ENCODE data around the gene SLC16A1.
A peak's percentile ranks its signal among the peaks of the same experiment; 100 is the strongest.
"Not testable (repeated sequence)": the region's sequence is repeated elsewhere in the genome, so short reads cannot be mapped to it uniquely, and the experiment has no call there.

Gene SLC16A1, protein sequence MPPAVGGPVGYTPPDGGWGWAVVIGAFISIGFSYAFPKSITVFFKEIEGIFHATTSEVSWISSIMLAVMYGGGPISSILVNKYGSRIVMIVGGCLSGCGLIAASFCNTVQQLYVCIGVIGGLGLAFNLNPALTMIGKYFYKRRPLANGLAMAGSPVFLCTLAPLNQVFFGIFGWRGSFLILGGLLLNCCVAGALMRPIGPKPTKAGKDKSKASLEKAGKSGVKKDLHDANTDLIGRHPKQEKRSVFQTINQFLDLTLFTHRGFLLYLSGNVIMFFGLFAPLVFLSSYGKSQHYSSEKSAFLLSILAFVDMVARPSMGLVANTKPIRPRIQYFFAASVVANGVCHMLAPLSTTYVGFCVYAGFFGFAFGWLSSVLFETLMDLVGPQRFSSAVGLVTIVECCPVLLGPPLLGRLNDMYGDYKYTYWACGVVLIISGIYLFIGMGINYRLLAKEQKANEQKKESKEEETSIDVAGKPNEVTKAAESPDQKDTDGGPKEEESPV

DNA sequence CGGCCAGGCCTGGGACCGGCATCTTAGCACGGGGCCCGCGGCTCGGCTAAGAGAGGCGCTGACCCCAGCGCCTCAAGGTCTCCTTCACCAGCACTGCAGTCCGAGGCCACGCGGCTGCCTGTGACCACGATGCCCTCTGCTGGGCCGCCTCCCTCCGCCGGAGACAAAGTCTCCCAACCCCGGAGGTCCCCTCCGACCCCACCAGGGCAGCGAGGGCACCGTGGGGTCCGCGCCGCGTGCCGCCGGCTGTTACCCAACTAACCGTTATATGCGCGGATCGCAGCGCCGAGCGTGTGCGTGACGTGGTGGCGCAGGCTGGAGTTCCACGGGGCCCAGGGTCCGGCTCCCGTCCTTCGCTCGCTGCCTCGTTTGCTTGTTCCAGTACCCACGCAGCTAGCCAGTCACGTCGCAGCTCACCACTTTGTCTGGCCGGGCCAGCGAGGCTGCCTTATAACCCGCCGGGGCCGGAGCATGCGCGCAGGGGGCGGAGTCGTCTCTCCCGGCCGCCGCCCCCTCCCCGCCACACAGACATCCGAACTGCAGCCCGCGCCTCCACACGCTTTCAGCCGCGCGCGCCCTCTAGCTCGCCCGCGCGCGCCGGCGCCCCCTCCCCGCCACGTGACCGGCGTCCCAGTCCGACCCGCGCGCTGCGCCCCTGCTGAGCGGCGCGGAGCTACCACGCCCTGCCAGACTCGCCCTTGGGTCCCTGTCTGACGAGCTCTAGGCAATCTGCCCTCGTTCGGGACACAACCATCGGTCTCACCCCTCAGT lies at the start of gene SLC16A1:
Gene SLC16A1, minus strand, starts transcription at position 424 of the 771 bp plus-strand sequence. CDS start 26,888 bp downstream, outside the sequence.
- peak; percentile 93 for DNase-seq (ENCODE audit: low read depth)

DNA sequence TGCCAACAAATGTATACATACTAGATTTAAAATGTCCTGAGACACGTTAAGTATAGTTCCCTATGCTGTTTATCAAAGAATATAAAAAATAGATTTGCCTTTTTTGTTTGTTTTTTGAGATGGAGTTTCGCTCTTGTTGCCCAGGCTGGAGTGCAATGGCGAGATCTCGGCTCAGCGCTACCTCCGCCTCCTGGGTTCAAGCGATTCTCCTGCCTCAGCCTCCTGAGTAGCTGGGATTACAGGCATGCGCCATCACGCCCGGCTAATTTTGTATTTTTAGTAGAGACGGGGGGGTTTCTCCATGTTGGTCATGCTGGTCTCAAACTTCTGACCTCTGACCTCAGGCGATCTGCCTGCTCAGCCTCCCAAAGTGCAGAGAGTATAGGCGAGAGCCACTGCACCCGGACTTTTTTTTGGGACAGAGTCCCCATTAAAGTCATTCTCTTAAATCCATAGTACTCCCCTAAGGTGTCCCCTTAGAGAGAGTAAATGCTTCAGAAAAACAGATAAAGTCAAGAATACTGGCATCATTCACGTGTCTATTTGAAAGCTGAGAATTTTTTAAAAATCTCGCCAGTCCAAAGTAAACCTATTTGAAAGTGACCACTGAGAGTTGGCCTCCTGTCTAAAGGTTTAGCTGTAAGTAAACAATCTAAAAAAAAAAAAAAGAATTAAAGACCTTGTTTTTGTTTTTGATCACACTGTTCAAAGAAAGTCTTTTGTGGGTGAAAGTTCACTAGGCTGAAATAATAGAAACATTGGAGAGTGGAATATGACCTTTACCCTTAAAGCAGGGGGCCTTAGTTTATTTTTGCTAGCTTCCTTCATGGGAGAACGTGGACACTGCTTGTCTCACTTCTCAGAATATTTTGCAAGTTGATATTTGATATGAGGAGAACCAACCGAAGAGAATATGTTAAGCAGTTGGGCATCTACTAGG lies 48.0 kb upstream of the SLC16A1 start:
- DNase-seq (ENCODE audit: low read depth), result no peak

DNA sequence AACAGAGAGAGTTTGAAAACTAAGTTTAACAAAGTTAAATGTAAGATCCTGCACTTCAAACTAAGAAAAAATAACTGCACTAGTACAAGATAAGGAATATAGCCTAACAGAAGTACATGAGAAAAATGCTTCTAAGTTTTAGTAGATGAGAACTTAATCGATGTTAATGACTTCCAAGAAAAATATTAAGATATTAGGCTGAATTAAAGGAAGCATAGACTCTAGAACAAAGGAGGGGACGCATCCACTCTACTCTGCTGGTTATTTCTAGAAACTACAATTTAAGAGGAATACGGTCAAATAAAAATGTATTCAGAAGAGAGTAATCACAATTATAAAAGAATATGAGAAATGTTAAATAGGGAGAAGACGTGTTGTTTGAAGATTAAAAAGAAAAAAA lies 46.3 kb upstream of the SLC16A1 start:
- no peak for DNase-seq (ENCODE audit: low read depth)

DNA sequence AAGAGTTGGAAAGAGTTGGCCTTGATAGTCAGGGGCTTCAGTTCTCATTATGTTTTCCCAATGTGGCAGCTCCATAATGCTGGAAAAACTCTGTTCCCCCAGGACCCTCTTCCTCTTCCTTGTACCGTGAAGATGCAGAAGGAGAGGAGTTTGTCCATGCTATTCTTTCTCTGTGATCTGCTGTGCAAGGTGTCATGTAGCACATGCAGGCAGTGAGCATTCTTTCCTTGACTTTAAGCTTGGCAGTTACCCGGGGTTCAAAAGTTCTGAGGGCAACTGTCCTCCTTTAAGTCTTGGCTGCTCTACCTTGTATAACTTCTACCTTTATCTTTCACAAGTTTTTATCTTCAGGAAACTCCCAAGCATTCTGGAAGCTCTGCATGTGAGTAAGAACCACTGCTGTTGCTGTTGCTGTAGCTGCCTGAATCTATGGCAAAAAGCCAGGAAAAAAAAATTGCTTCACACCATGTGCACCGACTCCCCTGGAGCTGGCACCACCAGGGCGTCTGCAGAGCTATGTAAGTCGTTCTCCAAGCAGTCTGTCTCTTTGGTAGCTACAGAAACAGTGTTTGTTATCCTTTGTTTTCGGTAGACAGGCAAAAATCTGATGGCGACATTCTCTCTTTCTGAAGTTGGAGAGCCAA lies 42.7 kb upstream of the SLC16A1 start:
- DNase-seq (ENCODE audit: low read depth), result no peak

DNA sequence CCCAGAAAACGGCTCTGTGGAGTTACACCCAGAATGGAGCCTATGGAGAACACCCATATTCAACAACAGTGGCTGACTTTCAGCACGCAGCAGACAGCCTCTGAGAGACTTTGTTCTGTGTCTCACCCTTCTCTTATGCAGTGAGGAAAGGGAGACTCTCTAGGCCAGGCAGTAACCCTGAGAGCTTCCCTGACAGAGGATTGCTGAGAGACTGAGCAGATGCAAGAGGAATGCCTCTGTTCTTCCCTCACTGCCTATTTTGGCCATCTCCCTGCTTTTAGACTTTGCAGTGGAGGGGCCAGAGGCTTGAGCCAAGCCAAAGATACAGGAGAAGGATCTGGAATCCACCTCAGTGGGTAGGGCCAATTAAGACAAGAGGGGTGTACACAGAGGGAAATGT lies 41.8 kb upstream of the SLC16A1 start:
- no peak for DNase-seq (ENCODE audit: low read depth)

DNA sequence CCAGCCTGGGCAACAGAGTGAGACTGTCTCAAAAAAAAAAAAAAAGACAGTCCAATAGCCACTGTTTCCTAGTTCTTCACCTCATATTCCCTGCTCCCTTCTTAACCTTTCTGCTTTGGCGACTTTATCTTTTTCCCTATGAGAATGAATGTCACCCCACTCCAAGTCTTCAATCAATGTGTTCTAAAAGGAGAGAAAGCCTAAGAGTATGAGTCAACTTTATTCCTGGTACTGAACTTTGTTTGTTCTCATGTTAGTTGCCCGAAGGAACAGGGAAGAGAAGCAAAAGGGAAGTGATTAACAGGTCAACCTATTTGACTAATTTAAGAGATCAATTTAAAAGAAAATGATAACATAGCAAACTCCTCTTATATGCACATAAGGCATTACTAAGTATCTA lies 39.9 kb upstream of the SLC16A1 start:
- DNase-seq (ENCODE audit: low read depth), result no peak

DNA sequence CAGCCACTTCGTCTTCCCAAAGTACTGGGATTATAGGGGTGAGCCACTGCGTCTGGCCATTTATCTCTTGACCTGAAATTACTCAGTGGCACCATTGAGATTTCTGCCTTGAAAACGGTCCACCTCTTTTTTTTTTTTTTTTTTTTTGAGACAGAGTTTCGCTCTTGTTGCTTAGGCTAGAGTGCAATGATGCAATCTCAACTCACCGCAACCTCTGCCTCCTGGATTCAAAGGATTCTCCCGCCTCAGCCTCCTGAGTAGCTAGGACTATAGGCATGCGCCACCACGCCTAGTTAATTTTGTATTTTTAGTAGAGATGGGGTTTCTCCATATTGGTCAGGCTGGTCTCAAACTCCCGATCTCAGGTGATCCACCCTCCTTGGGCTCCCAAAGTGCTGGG lies 39.0 kb upstream of the SLC16A1 start:
- DNase-seq (ENCODE audit: low read depth), result not testable (repeated sequence)

DNA sequence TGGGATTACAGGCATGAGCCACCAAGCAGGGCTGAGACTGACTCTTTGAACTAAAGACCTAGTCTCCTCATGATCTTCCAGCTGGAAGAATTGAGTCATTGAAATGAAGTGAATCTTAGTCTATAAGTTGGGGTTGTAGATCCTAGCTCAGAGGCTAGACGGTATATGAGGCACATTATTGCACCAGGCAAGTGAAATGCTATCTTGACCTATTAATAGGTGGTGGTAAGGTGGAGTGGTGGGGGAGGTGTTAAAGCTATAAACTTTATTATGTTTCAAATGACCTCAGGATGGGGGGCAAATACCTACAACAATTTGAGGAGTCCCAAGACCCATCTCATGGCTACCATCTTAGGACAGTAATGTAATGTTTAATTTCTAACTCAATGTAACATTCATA lies 36.8 kb upstream of the SLC16A1 start:
- DNase-seq (ENCODE audit: low read depth), result no peak

DNA sequence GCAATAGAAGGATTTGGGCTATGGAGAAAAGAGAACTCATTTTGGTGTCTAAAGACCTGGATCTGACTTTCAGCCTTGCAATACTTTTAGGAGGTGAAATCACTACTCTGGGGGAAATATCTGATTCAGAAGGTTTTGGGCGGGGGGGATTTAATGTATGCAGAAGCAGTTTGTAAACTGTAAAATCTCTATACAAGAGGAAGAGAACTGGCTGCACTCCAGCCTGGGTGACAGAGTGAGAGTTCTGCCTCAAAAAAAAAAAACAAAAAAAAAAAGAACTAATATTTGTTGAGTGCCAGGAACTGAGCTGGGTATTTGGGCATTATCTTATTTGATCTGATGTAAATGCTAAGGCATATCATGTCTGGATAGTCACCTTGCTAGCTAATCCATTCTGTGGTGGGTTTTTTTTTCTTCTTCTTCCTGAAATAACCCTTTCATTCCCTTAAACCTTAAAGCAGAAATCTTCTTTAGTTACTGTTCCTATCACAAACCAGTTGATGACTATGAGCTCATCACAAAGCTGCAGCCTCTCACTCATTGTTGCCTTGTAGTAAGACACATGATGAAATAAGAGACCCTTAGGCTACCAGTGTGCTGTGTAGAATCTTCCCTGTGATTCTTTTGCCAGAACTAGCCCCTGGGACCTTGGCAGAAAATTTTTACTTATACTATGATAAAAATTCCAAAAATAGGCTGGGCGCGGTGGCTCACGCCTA lies 35.6 kb upstream of the SLC16A1 start:
- no peak for DNase-seq (ENCODE audit: low read depth)

DNA sequence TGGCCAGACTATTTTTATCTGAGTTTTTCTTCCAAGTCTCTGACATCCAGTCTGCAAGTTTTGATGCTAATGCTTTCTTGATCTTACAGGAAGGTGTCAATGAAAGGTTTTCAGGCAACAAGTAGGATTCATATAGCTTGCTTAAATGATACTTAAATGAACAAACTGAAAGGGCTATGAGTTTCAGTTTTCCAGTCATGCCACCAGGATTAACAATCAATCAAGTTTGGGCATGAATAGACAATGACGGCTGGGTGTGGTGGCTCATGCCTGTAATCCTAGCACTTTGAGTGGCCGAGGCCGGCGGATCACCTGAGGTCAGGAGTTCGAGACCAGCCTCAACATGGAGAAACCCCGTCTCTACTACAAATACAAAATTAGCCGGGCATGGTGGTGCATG lies 34.3 kb upstream of the SLC16A1 start:
- DNase-seq (ENCODE audit: low read depth), result no peak

DNA sequence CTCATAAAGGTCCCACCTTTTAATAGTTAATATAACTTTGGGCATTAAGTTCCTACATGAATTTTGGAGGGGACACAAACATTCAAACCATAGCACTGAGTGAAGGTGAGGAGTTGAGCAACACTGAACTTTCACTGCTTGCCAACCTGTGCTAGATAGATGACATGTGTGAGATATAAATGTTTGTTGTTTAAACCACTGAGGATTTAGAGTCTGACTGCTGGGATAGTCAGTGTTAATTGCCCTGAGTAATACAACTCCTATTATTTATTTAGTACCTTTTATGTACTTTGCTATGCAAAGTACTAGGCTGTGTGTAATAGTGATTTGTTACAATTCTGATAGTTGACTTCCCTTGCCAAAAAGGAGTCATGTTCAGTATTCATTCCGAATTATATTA lies 32.4 kb upstream of the SLC16A1 start:
- DNase-seq (ENCODE audit: low read depth), result no peak

DNA sequence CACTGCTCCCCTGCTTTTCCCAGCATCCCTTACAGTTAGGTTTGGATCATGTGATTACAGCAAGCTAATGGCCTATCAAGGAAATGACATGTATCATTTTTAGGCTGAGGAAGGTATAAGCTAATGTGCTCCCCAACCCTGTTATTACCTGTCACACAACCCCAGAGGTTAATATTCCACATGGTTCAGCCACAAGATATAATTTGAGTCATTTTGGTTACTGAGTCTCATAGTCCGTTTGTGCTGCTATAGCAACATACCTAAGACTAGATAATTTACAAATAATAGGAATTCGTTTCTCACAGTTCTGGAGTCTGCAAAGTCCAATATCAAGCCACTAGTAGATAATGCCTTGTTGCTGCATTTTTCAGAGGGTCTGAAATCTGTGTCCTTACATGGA lies 29.1 kb upstream of the SLC16A1 start:
- no peak for DNase-seq (ENCODE audit: low read depth)

DNA sequence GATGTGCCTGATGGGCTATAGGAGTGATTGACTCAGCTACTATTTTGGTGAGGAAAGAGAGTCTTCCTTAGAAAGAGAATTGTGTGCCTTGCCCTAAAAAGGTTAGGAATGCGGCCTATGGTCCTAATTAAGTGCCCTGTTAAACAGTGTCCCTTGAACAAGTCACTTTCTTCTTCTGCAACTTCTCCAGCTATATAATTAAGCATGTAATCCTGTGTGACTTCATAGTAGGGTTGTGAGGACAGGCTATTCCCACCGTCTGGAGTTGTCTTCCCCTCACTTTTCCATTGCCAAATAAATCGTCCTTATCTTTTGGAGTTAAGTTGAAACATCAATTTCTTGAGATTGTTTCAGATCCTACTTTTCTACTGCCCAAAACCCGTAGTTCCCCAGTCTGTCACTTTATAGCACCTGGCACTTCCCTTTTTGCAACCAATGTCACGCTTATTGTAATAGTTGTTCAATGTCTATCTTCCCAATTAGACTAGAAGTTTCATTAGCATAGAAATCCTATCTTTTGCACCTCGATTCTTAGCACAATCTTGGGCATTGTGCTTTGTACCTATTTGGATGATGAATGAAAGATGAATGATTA lies 27.6 kb upstream of the SLC16A1 start:
- DNase-seq (ENCODE audit: low read depth), result no peak

DNA sequence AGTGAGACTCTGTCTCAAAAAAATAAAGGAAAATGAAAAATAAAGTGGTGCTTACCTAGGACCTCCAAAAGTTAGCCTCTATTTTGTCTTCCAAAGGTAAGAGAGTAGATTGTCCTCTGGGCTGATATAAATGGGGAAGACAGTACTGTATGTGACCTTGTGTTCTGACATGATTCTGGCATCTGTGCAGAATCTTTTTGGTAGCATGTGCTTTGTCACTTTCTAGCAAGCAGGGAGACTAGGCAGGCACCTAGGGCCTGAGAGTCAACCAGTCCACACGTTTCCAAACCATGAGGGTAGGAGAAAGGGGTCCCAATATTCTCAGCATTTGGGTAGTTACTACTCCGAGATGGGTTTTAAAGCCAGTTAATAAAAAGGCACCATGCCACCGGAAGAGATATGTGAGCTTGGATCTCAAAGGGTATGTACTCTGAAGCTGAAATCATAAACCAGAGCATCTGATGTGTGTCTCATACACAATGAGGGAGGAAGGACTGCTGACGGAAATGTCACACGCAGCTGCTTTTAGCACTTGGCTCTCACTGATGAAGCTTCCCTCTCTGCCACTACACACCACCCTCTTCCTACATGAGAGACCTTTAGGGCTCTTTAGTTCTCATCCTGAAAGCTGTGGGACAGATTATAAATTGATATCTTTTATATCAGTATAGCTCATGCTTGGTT lies 27.0 kb upstream of the SLC16A1 start:
- DNase-seq (ENCODE audit: low read depth), result no peak

DNA sequence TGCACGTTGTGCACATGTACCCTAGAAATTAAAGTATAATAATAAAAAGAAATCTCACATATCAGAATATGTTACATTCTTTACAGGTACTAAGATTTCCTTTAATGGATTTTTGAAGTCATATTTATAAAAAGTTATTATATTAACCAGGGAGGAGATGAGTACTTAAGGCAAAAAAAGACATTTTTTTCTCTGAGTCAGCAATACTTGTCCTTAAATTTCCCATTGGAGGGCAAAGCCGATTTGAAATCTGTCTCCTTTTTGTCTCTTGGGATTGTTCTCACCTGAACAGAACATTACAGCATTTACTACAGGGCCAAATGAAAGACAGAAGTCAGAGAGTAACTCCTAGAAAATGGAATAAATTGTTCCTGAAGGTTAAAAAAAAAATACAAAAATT lies 26.3 kb upstream of the SLC16A1 start:
- no peak for DNase-seq (ENCODE audit: low read depth)

DNA sequence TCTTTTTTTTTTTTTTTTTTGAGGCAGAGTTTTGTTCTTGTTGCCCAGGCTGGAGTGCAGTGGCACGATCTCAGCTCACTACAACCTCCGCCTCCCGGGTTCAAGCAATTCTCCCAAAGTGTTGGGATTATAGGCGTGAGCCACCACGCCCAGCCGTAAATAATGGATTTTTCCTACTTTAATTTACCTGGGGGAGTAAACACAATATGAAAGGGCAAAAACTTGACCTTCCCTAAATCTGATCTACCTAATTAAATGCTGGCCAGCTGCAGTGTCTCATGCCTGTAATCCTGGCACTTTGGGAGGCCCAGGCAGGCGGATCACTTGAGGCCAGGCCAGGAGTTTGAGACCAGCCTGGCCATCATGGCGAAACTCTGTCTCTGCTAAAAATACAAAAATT lies 25.8 kb upstream of the SLC16A1 start:
- DNase-seq (ENCODE audit: low read depth), result not testable (repeated sequence)

DNA sequence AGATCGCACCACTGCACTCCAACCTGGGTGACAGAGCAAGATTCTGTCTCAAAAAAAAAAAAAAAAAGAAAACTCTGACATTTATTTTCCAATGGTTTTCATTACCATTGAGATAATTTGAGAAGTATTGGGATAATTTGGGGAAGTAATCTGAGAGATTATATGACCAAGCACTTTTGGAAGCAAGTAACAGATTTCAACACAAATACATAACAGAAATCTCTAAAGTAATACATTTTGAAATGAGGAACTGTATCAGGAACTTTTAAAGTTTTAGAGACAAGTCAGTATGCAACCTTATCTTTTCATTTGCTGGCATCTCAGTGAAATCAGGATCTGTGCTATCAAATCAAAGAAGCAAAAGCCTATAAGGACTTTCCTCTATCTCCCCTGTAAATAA lies 25.4 kb upstream of the SLC16A1 start:
- DNase-seq (ENCODE audit: low read depth), result no peak

DNA sequence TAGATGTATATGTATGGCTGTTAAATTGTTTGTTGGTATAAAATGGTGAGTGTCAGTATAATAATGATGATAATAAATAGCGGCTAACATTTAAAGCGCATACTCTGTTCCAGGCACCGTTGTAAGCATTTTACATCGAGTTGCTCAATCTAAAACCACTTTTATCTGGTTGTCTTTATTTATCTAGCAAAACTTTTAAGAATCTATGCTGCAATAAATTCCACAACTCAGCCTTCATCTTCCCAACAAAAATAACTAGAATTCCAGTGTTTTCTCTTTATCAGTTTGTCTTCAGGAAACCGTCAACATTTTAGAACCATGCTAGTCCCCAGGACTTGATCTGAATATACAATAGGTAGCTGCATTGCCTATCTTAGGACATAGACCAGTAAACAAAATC lies 19.3 kb upstream of the SLC16A1 start:
- no peak for DNase-seq (ENCODE audit: low read depth)

DNA sequence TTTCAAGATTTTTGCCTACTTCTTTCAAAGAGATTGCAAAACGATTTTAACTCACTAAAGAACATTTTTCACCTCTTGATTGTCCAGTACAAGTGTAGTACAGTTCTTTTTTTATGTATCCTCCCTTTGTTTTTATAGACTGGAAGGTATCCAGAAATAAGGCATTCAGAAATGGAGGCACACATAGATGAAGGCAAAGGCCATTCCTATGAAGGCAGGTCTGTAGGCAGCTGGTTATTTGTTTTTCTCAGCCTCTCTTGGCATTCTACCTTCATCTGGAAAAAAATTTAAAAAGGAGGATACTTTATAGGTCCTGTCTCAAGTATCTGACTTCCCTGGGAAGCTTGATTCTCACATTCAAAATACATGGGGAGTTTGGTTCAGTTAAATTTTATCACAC lies 18.6 kb upstream of the SLC16A1 start:
- DNase-seq (ENCODE audit: low read depth), result no peak

DNA sequence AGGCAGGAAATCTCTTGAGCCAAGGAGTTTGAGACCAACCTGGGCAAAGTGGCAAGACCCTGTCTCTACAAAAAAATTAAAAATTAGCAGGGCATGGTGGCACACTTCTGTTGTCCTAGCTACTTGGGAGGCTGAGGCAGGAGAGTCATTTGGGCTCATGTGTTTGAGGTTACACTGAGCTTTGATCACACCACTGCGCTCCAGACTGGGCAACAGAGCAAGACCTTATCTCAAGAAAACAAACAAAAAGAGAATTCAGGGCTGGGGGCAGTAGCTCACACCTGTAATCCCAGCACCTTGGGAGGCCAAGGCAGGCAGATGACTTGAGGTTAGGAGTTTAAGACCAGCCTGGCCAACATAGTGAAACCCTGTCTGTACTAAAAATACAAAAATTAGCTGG lies 17.8 kb upstream of the SLC16A1 start:
- no peak for DNase-seq (ENCODE audit: low read depth)

Data from activated T-cell treated with anti-CD3 and anti-CD28 coated beads for 48 hours (primary cell).